Measurements from ENCODE around the gene ZBTB7C. TPM values are rescaled to one million over a fixed set of nuclear protein-coding genes. Genes with fewer than 3 reads are reported as not detected.

The ZBTB7C gene
- total and polyA plus RNA-seq, 10 of the 15 experiments (the other 5 are each of a cell fraction or from before 2014, with no cell fraction given): under 0.01 to 0.08 (median 0.01) TPM; not detected in 7

DNA sequence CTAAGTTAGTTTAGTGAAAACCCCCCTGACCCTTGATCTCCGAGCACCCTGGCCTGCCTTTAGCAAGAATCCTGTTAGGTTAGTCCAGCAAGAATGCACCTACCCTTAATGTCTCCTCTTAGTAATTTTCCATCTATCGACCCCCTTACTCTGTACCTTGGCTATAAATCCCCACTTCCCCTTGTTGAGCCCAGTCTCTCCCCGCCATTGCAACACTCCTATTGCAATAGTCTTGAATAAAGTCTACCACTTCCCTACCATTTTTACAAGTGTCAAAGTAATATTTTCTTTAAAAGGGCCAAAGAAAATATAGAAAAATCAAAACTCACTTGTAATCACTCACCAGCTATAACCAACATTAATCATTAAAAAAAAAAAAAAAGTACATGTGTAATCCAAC lies 4.2 kb upstream of the ZBTB7C start:
- no peak overlapping the region for H3K9ac ChIP-seq (ENCODE audit: control insufficient read depth, insufficient read depth, low read length)
- POLR2A ChIA-PET: interaction anchor here (0.6 kb wide), 1 partner anchor 79 kb away, joined by 3 read pairs; no protein-coding TSS in a partner anchor
- no peak for TF ChIP-seq FOS (IDR thresholded peaks at IDR 0.05; ENCODE audit: borderline replicate concordance, extremely low read depth, insufficient read length)
- TF ChIP-seq POLR2AphosphoS2 (IDR thresholded peaks at IDR 0.05; ENCODE audit: low read depth, low read length): no peak
- no peaks in the 10 kb centered on the region; the same call in 2 of the 3 replicates for H3K9me3 ChIP-seq (replicated peaks; ENCODE audit: control insufficient read depth, insufficient read depth, low read length)
- in situ Hi-C loops (cut with MboI) (no loop called here), intact Hi-C loops (cut with micrococcal nuclease; ENCODE audit: unreplicated experiment) (no loop called here)
- no peaks in the 10 kb centered on the region for H3K36me3 ChIP-seq (ENCODE audit: control insufficient read depth in 2 of 2, insufficient read depth in 2 of 2, low read length in 1 of 2)
- no TSS peak for BruUV-seq (replicated peaks)
- H4K20me1 ChIP-seq (ENCODE audit: control insufficient read depth, insufficient read depth): no peaks in the 10 kb centered on the region
- H3K4me2 ChIP-seq (ENCODE audit: control insufficient read depth, insufficient read depth): no peak overlapping the region
- 13% methylated on average over 3 of the region's 3 CpGs for WGBS (ENCODE audit: insufficient coverage, insufficient replicate concordance, low lambda C conversion rate, missing lambda C conversion rate)
- H3K4me3 ChIP-seq: no peak overlapping the region
- no peaks in the 10 kb centered on the region for H3K4me1 ChIP-seq (ENCODE audit: control insufficient read depth, insufficient read depth, low read length)
- RAD21 ChIA-PET (ENCODE audit: unreplicated experiment): no interaction called here
- H3K27ac ChIP-seq (ENCODE audit: control insufficient read depth, insufficient read depth): no peak overlapping the region
- H3K79me2 ChIP-seq (ENCODE audit: control insufficient read depth, insufficient read depth, low read length): no peaks in the 10 kb centered on the region
- H3K27me3 ChIP-seq (replicated peaks in 1 of 2; ENCODE audit: control insufficient read depth in 2 of 2, insufficient read depth in 2 of 2, low read length in 1 of 2): peaks cover 5 to 10% of the 10 kb centered on the region in 2 experiments
- SMC1A ChIA-PET (ENCODE audit: uncharacterized antibody, unreplicated experiment): no interaction called here
- no peak overlapping the region for H2AFZ ChIP-seq (ENCODE audit: control insufficient read depth, low read depth, low read length)
- CTCF ChIA-PET: no interaction called here
- ATAC-seq (no peak), FAIRE-seq (no peak), DNase-seq (ENCODE audit: low read depth, low spot score) (no peak)

DNA sequence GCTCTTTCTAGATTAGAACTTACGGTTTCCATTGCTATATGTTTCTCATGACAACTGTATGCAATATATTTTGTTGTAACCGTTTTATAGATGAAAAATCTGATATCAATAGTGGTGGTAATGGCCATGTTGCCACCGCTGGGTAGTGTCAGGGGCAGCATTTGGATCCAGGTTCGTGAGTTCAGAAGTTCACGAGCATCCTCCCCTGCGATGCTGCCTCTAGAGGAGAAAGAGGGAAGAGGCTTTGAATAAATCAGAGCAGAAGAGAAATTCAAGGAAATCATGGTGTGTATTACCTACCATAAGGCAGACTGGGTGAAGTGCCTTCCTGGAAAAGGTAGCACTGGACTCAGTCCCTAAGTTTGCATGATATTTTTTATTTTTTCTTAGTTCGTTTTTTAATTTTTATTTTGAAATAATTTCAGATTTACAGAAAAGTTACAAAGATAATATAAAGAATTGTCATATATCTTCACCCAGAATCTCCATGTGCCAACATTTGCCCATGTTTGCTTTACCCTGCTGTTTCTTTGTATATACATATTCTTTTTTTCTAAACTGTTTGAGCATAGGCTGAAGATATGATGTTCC lies 3.3 kb upstream of the ZBTB7C start:
- H3K9me3 ChIP-seq (replicated peaks; ENCODE audit: control insufficient read depth, insufficient read depth, low read length): no peaks in the 10 kb centered on the region; the same call in 2 of the 3 replicates
- no peak overlapping the region for H3K27ac ChIP-seq (ENCODE audit: control insufficient read depth, insufficient read depth)
- in situ Hi-C loops (cut with MboI) (no loop called here), intact Hi-C loops (cut with micrococcal nuclease; ENCODE audit: unreplicated experiment) (no loop called here)
- H2AFZ ChIP-seq (ENCODE audit: control insufficient read depth, low read depth, low read length): no peak overlapping the region
- no peak overlapping the region for H3K4me2 ChIP-seq (ENCODE audit: control insufficient read depth, insufficient read depth)
- CTCF ChIA-PET: interaction anchor here (0.7 to 1.0 kb wide), 2 partner anchors 8 to 34 kb away, joined by 3 read pairs; no protein-coding TSS in a partner anchor
- H3K4me3 ChIP-seq: no peak overlapping the region
- FAIRE-seq (no peak), DNase-seq (ENCODE audit: low read depth, low spot score) (no peak), ATAC-seq (peak; percentile 67)
- peaks cover 11 to 19% of the 10 kb centered on the region in 2 experiments for H3K27me3 ChIP-seq (replicated peaks in 1 of 2; ENCODE audit: control insufficient read depth in 2 of 2, insufficient read depth in 2 of 2, low read length in 1 of 2)
- H3K9ac ChIP-seq (ENCODE audit: control insufficient read depth, insufficient read depth, low read length): no peak overlapping the region
- WGBS (ENCODE audit: insufficient coverage, insufficient replicate concordance, low lambda C conversion rate, missing lambda C conversion rate): 5% methylated on average over 7 of the region's 7 CpGs
- RAD21 ChIA-PET (ENCODE audit: unreplicated experiment): no interaction called here
- TF ChIP-seq RAD21 (IDR thresholded peaks at IDR 0.05; ENCODE audit: insufficient read depth, low read depth, low read length) (peak; percentile 34; the same call in 1 of the 2 replicates), HDAC6 (IDR thresholded peaks at IDR 0.05; ENCODE audit: unreplicated experiment) (no peak)
- TF ChIP-seq, protein P1, sequence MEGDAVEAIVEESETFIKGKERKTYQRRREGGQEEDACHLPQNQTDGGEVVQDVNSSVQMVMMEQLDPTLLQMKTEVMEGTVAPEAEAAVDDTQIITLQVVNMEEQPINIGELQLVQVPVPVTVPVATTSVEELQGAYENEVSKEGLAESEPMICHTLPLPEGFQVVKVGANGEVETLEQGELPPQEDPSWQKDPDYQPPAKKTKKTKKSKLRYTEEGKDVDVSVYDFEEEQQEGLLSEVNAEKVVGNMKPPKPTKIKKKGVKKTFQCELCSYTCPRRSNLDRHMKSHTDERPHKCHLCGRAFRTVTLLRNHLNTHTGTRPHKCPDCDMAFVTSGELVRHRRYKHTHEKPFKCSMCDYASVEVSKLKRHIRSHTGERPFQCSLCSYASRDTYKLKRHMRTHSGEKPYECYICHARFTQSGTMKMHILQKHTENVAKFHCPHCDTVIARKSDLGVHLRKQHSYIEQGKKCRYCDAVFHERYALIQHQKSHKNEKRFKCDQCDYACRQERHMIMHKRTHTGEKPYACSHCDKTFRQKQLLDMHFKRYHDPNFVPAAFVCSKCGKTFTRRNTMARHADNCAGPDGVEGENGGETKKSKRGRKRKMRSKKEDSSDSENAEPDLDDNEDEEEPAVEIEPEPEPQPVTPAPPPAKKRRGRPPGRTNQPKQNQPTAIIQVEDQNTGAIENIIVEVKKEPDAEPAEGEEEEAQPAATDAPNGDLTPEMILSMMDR (IDR thresholded peaks at IDR 0.05 in 2 of 3, conservative IDR thresholded peaks at IDR 0.05 in 1 of 3; ENCODE audit: control insufficient read depth in 2 of 3, extremely low read depth in 1 of 3, insufficient read depth in 1 of 3, low read depth in 3 of 3, low read length in 3 of 3): peak; percentile 40 to 66 (median 60); a peak in 5 of 6 replicates
- no peaks in the 10 kb centered on the region for H4K20me1 ChIP-seq (ENCODE audit: control insufficient read depth, insufficient read depth)
- no peaks in the 10 kb centered on the region for H3K36me3 ChIP-seq (ENCODE audit: control insufficient read depth in 2 of 2, insufficient read depth in 2 of 2, low read length in 1 of 2)
- POLR2A ChIA-PET: no interaction called here
- H3K4me1 ChIP-seq (ENCODE audit: control insufficient read depth, insufficient read depth, low read length): no peaks in the 10 kb centered on the region
- no peaks in the 10 kb centered on the region for H3K79me2 ChIP-seq (ENCODE audit: control insufficient read depth, insufficient read depth, low read length)
- no TSS peak for BruUV-seq (replicated peaks)
- SMC1A ChIA-PET (ENCODE audit: uncharacterized antibody, unreplicated experiment): no interaction called here

Measured in GM12878 (cell line).